HepG2 (cell line): Measurements from ENCODE around the gene ENDOU. TPM values are rescaled to one million over a fixed set of nuclear protein-coding genes. Genes with fewer than 3 reads are reported as not detected.

ENCODE experiments used
- BRF2 ChIP-seq: sonication (generic); formaldehyde crosslinking; IDR thresholded peaks from 2 replicates; pipeline ENCODE4 v1.8.1; 2022; ENCODE audit warnings: mild to moderate bottlenecking, missing genetic modification reagents
- HDAC1 ChIP-seq: sonication (generic); formaldehyde crosslinking; IDR thresholded peaks from 2 replicates; pipeline ENCODE4 v1.5.1; 2020; ENCODE audit warnings: mild to moderate bottlenecking, missing genetic modification reagents
- HOXA7 ChIP-seq: sonication (generic); formaldehyde crosslinking; IDR thresholded peaks from 2 replicates; pipeline ENCODE4 v1.8.1; 2022; ENCODE audit warnings: mild to moderate bottlenecking, missing genetic modification reagents, moderate library complexity
- ISX ChIP-seq: sonication (generic); formaldehyde crosslinking; conservative IDR thresholded peaks from 2 replicates; pipeline ENCODE4 v1.5.0; 2020; ENCODE audit warnings: missing genetic modification reagents
- KDM4B ChIP-seq: sonication (generic); formaldehyde crosslinking; IDR thresholded peaks from 2 replicates; pipeline ENCODE4 v1.4.0; 2020; ENCODE audit warnings: missing genetic modification reagents
- KLF15 ChIP-seq: sonication (generic); formaldehyde crosslinking; IDR thresholded peaks from 2 replicates; pipeline ENCODE4 v1.8.1; 2023; ENCODE audit warnings: borderline replicate concordance, mild to moderate bottlenecking, inconsistent platforms, missing genetic modification reagents, mixed read lengths
- MAFG ChIP-seq: sonication (generic); formaldehyde crosslinking; IDR thresholded peaks from 2 replicates; pipeline ENCODE4 v1.5.1; 2020; ENCODE audit warnings: mild to moderate bottlenecking, missing genetic modification reagents
- MBNL3 ChIP-seq: fragments of 250-450 bp; sonication (Bioruptor Pico); conservative IDR thresholded peaks from 2 replicates; pipeline ENCODE4 v1.8.0; 2022; ENCODE audit warnings: mild to moderate bottlenecking, inconsistent platforms
- NFYC ChIP-seq: IDR thresholded peaks from 2 replicates; pipeline ENCODE4 v1.6.1; 2016; ENCODE audit warnings: missing genetic modification reagents, missing compliant biosample characterization
- SOX5 ChIP-seq: IDR thresholded peaks from 2 replicates; pipeline ENCODE4 v1.6.1; 2016; ENCODE audit warnings: borderline replicate concordance
- SP1 ChIP-seq, 2 experiments: fragments of 450-650 bp in 1 of 2; sonication (generic) in 1 of 2; formaldehyde crosslinking in 1 of 2; IDR thresholded peaks; 2 replicates each; pipeline versions ENCODE4 v1.4.0 to v1.6.1; 2016 to 2020; ENCODE audit warnings: missing genetic modification reagents in 1 of 2
- ZFX ChIP-seq: sonication (generic); formaldehyde crosslinking; IDR thresholded peaks from 2 replicates; pipeline ENCODE4 v1.4.0; 2020; ENCODE audit warnings: mild to moderate bottlenecking, low read depth, missing genetic modification reagents, moderate library complexity
- ZNF12 ChIP-seq: sonication (generic); formaldehyde crosslinking; IDR thresholded peaks from 2 replicates; pipeline ENCODE4 v1.5.0; 2020; ENCODE audit warnings: missing genetic modification reagents
- ZNF562 ChIP-seq: sonication (generic); formaldehyde crosslinking; IDR thresholded peaks from 2 replicates; pipeline ENCODE4 v1.8.0; 2022; ENCODE audit warnings: missing genetic modification reagents, borderline replicate concordance
- ZNF569 ChIP-seq: sonication (generic); formaldehyde crosslinking; IDR thresholded peaks from 2 replicates; pipeline ENCODE4 v1.5.0; 2020; ENCODE audit warnings: mild to moderate bottlenecking, missing genetic modification reagents, moderate library complexity, borderline replicate concordance
- ZNF629 ChIP-seq: sonication (generic); formaldehyde crosslinking; conservative IDR thresholded peaks from 2 replicates; pipeline ENCODE4 v1.5.0; 2020; ENCODE audit warnings: missing genetic modification reagents
- ZNF772 ChIP-seq: sonication (generic); formaldehyde crosslinking; IDR thresholded peaks from 2 replicates; pipeline ENCODE4 v1.5.0; 2020; ENCODE audit warnings: mild to moderate bottlenecking, missing genetic modification reagents
- ZNF775 ChIP-seq: sonication (generic); formaldehyde crosslinking; IDR thresholded peaks from 2 replicates; pipeline ENCODE4 v1.4.0; 2020; ENCODE audit warnings: missing genetic modification reagents, mild to moderate bottlenecking, moderate library complexity, borderline replicate concordance
- ZNF839 ChIP-seq: sonication (generic); formaldehyde crosslinking; IDR thresholded peaks from 2 replicates; pipeline ENCODE4 v1.4.0; 2020; ENCODE audit warnings: missing genetic modification reagents, mild to moderate bottlenecking, borderline replicate concordance
- ZNF891 ChIP-seq: sonication (generic); formaldehyde crosslinking; IDR thresholded peaks from 2 replicates; pipeline ENCODE4 v1.5.0; 2020; ENCODE audit warnings: mild to moderate bottlenecking, missing genetic modification reagents
- ZSCAN12 ChIP-seq: sonication (generic); formaldehyde crosslinking; IDR thresholded peaks from 2 replicates; pipeline ENCODE4 v1.9.0; 2021; ENCODE audit warnings: mild to moderate bottlenecking, missing genetic modification reagents
- polyA plus RNA-seq, 8 experiments: library from polyadenylated mRNA; depleted of rRNA in 3 of 8; stranded (reverse) in 7 of 8; unstranded in 1 of 8; fragments of >200 nt; fragmentation: Illumina TruSeq in 4 of 8; extraction: Trizol in 4 of 8; gene quantifications; 2 replicates each; pipeline versions ENCODE4 v1.2.1 to v1.2.3, GENCODE V29; 2011 to 2016; ENCODE audit warnings: low read depth in 4 of 8, missing spikeins in 1 of 8, mixed read lengths in 1 of 8; ENCODE audit not compliant: insufficient read depth in 1 of 8
- total RNA-seq, 5 experiments: library from RNA; depleted of rRNA; stranded (reverse); fragments of >200 nt; fragmentation: Illumina TruSeq; extraction: Trizol; gene quantifications; 2 replicates each; pipeline ENCODE4 v1.2.3, GENCODE V29; 2016; ENCODE audit warnings: low read depth in 1 of 5
- TF ChIP-seq, protein P1 (sequence below): sonication (generic); formaldehyde crosslinking; IDR thresholded peaks from 2 replicates; pipeline ENCODE4 v1.4.0; 2020; ENCODE audit warnings: mild to moderate bottlenecking, missing genetic modification reagents
- TF ChIP-seq, protein P2 (sequence below): sonication (generic); formaldehyde crosslinking; IDR thresholded peaks from 2 replicates; pipeline ENCODE4 v1.5.0; 2020; ENCODE audit warnings: mild to moderate bottlenecking, missing genetic modification reagents

The ENDOU gene
- total and polyA plus RNA-seq, 2 of the 13 experiments (the other 11 are each of a cell fraction or from before 2014, with no cell fraction given): not detected

- TF ChIP-seq HOXA7 (CRISPR knock-in tag) (no peak), ZNF12 (CRISPR knock-in tag) (0 out of 2 replicates have a peak, but pooled peaks have one; percentile 12), ZNF891 (CRISPR knock-in tag) (peak; percentile 89; the same call in 1 of the 2 replicates), ZFX (peak; percentile 96), ZSCAN12 (CRISPR knock-in tag) (no peak), ISX (CRISPR knock-in tag) (no peak), SOX5 (CRISPR knock-in tag) (0 out of 2 replicates have a peak, but pooled peaks have one; percentile 19), ZNF772 (CRISPR knock-in tag) (no peak; the same call in 1 of the 2 replicates), MBNL3 (CRISPR knock-in tag) (no peak), ZNF629 (CRISPR knock-in tag) (no peak), KDM4B (CRISPR knock-in tag) (no peak), ZNF569 (CRISPR knock-in tag) (no peak), ZNF562 (CRISPR knock-in tag) (no peak), ZNF775 (CRISPR knock-in tag) (no peak), NFYC (CRISPR knock-in tag) (no peak), SP1 (IDR thresholded peaks at IDR 0.05) (no peak), SP1 (CRISPR knock-in tag; IDR thresholded peaks at IDR 0.05) (peak; percentile 82), MAFG (CRISPR knock-in tag) (no peak), BRF2 (no peak), ZNF839 (CRISPR knock-in tag) (no peak), KLF15 (CRISPR knock-in tag) (no peak), HDAC1 (CRISPR knock-in tag) (peak; percentile 72)
- TF ChIP-seq, protein P1, sequence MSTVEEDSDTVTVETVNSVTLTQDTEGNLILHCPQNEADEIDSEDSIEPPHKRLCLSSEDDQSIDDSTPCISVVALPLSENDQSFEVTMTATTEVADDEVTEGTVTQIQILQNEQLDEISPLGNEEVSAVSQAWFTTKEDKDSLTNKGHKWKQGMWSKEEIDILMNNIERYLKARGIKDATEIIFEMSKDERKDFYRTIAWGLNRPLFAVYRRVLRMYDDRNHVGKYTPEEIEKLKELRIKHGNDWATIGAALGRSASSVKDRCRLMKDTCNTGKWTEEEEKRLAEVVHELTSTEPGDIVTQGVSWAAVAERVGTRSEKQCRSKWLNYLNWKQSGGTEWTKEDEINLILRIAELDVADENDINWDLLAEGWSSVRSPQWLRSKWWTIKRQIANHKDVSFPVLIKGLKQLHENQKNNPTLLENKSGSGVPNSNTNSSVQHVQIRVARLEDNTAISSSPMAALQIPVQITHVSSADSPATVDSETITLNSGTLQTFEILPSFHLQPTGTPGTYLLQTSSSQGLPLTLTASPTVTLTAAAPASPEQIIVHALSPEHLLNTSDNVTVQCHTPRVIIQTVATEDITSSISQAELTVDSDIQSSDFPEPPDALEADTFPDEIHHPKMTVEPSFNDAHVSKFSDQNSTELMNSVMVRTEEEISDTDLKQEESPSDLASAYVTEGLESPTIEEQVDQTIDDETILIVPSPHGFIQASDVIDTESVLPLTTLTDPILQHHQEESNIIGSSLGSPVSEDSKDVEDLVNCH: no peak
- TF ChIP-seq, protein P2, sequence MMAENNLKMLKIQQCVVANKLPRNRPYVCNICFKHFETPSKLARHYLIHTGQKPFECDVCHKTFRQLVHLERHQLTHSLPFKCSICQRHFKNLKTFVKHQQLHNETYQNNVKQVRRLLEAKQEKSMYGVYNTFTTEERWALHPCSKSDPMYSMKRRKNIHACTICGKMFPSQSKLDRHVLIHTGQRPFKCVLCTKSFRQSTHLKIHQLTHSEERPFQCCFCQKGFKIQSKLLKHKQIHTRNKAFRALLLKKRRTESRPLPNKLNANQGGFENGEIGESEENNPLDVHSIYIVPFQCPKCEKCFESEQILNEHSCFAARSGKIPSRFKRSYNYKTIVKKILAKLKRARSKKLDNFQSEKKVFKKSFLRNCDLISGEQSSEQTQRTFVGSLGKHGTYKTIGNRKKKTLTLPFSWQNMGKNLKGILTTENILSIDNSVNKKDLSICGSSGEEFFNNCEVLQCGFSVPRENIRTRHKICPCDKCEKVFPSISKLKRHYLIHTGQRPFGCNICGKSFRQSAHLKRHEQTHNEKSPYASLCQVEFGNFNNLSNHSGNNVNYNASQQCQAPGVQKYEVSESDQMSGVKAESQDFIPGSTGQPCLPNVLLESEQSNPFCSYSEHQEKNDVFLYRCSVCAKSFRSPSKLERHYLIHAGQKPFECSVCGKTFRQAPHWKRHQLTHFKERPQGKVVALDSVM (CRISPR knock-in tag): peak; percentile 40; the same call in 1 of the 2 replicates
Observed at GRCh38 chr12:47705566-47706425, 19.5 kb downstream of the ENDOU start, which contains the start of gene RPAP3 (continued).
